Activated T-cell treated with anti-CD3 and anti-CD28 coated beads, Interleukin-2, amount 50 U/mL, for 24 hours (primary cell): Measurements from ENCODE around the gene SFTPB.
"Not testable (repeated sequence)": the region's sequence is repeated elsewhere in the genome, so short reads cannot be mapped to it uniquely, and the experiment has no call there.

ENCODE experiments used
- DNase-seq: peaks from one replicate; pipeline ENCODE4 v3.0.0-alpha.2; 2020
- H3K27ac Mint-ChIP-seq: 2 replicates; pipeline ENCODE4 v1.8.0; 2020; ENCODE audit warnings: mild to moderate bottlenecking, mixed read lengths
- H3K27me3 Mint-ChIP-seq: 2 replicates; pipeline ENCODE4 v1.8.0; 2020; ENCODE audit warnings: mixed read lengths
- H3K36me3 Mint-ChIP-seq: 2 replicates; pipeline ENCODE4 v1.8.0; 2020; ENCODE audit warnings: low read depth, mixed read lengths
- H3K4me1 Mint-ChIP-seq: 2 replicates; pipeline ENCODE4 v1.8.0; 2020; ENCODE audit warnings: low read depth, mixed read lengths
- H3K4me3 Mint-ChIP-seq: 2 replicates; pipeline ENCODE4 v1.8.0; 2020; ENCODE audit warnings: mild to moderate bottlenecking, moderate library complexity, mixed read lengths
- H3K9me3 Mint-ChIP-seq: 2 replicates; pipeline ENCODE4 v1.8.0; 2020; ENCODE audit warnings: mixed read lengths

The SFTPB gene

GRCh38 chr2:85646166-85646565 lies 21.8 kb downstream of the SFTPB start:
- no peak overlapping the region for H3K4me3 Mint-ChIP-seq
- no peak overlapping the region for H3K27ac Mint-ChIP-seq
- no peaks in the 10 kb centered on the region for H3K9me3 Mint-ChIP-seq
- no peaks in the 10 kb centered on the region for H3K27me3 Mint-ChIP-seq
- DNase-seq: no peak
- H3K4me1 Mint-ChIP-seq: peaks cover 15% of the 10 kb centered on the region
- peaks cover 96% of the 10 kb centered on the region for H3K36me3 Mint-ChIP-seq

DNA sequence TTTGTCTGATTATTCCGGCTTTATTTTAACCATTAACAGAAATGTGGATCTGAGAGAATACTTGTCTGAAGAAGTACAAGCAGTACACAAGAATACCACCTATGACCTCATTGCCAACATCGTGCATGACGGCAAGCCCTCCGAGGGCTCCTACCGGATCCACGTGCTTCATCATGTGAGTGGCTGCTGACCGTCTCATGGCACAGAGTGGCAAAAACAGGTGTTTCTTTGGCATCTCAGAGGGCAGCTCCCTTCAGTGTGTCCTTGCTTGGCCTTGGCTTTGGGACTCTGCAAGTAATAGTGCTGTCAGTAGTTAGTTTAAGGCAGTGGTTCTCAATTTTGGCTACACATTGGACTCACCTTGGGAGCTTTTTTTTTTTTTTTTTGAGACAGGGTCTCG lies 23.1 kb downstream of the SFTPB start:
- H3K36me3 Mint-ChIP-seq: peaks cover 99% of the 10 kb centered on the region

DNA sequence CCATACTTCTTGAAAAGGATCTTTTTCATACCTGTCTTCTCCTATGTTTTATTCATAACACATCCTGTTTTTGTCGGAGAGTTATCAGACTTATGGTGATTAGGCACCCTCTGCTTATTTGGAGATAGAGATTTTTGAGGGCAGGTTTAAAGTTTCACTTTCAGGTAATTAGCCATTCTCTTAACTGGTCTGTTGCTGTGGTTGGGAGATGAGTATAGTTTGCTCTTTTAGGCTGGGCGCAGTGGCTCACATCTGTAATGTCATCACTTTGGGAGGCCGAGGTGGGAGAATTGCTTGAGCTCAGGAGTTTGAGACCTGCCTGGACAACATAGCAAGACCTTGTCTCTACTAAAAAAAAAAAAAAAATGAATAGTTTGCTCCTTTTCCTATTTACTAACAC lies 25.3 kb downstream of the SFTPB start:
- Mint-ChIP-seq H3K4me1 (peaks cover 15% of the 10 kb centered on the region), H3K4me3 (no peak overlapping the region), H3K36me3 (peaks cover 98% of the 10 kb centered on the region), H3K27me3 (no peaks in the 10 kb centered on the region), H3K9me3 (no peaks in the 10 kb centered on the region), H3K27ac (peak overlapping the region; percentile 84)
- no peak for DNase-seq

More for the DNA sequence above, 23.1 kb downstream of the SFTPB start:
- Mint-ChIP-seq H3K27me3 (no peaks in the 10 kb centered on the region), H3K9me3 (no peaks in the 10 kb centered on the region), H3K4me3 (no peak overlapping the region), H3K27ac (no peak overlapping the region), H3K4me1 (peaks cover 15% of the 10 kb centered on the region)
- no peak for DNase-seq

DNA sequence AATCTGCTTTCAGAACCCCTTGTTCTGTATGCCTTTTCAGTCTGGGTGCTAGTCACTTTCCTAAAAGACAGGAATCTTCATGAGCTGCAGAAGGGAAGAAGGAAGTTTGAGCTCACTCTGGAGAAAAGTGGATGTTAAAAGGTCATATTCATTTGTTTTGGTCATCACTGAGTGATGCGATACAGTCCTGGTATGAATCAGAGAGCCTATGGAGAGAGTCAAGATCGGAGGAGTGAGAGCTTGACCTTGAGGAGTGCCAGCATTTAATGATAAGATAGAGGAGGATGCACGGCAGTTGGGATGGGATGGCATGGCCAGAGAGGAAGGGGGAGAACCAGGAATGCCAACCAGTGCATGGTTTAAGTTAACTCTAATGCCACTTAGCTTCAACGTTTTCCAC lies 32.4 kb downstream of the SFTPB start:
- H3K27ac Mint-ChIP-seq: peak overlapping the region; percentile 5
- H3K36me3 Mint-ChIP-seq: peaks cover 95% of the 10 kb centered on the region
- DNase-seq: no peak
- H3K9me3 Mint-ChIP-seq: no peaks in the 10 kb centered on the region
- H3K4me1 Mint-ChIP-seq: peaks cover 9% of the 10 kb centered on the region
- no peak overlapping the region for H3K4me3 Mint-ChIP-seq
- no peaks in the 10 kb centered on the region for H3K27me3 Mint-ChIP-seq

- Mint-ChIP-seq H3K4me3 (no peak overlapping the region), H3K36me3 (peaks cover 95% of the 10 kb centered on the region), H3K4me1 (peaks cover 9% of the 10 kb centered on the region), H3K27me3 (no peaks in the 10 kb centered on the region), H3K9me3 (no peaks in the 10 kb centered on the region), H3K27ac (peak overlapping the region; percentile 48)
- no peak for DNase-seq
Observed at GRCh38 chr2:85635011-85635410, 33.0 kb downstream of the SFTPB start.

DNA sequence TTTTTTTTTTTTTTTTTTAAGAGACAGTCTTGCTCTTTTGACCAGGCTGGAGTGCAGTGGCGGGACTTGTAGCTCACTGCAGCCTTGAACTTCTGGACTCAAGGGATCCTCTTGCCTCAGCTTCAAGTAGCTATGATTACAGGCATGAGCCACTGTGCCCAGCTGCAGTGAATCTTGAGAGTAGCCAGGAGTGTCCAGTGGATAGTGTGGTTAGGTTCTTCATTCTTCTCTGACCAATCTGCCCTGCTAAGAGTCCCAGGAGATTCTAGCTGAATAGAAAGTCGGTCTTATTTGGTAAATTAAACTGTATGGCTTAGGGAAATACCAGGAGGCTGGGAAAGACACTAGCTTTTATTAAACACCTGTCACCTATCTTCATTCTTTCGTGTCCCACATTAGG lies 36.7 kb downstream of the SFTPB start:
- no peak overlapping the region for H3K4me3 Mint-ChIP-seq
- H3K9me3 Mint-ChIP-seq: no peaks in the 10 kb centered on the region
- H3K27ac Mint-ChIP-seq: peak overlapping the region; percentile 15
- peaks cover 96% of the 10 kb centered on the region for H3K36me3 Mint-ChIP-seq
- no peaks in the 10 kb centered on the region for H3K27me3 Mint-ChIP-seq
- peaks cover 21% of the 10 kb centered on the region for H3K4me1 Mint-ChIP-seq
- no peak for DNase-seq

- Mint-ChIP-seq H3K9me3 (no peaks in the 10 kb centered on the region), H3K27ac (peak overlapping the region; percentile 77), H3K4me3 (no peak overlapping the region), H3K4me1 (peaks cover 16% of the 10 kb centered on the region), H3K27me3 (no peaks in the 10 kb centered on the region), H3K36me3 (peaks cover 98% of the 10 kb centered on the region)
- DNase-seq: no peak
Observed at GRCh38 chr2:85628658-85629057, 39.3 kb downstream of the SFTPB start.

GRCh38 chr2:85623991-85624390 lies 44.0 kb downstream of the SFTPB start:
- Mint-ChIP-seq H3K36me3 (peaks cover 94% of the 10 kb centered on the region), H3K4me1 (peaks cover 25% of the 10 kb centered on the region), H3K27ac (peak overlapping the region; percentile 13), H3K4me3 (no peak overlapping the region), H3K27me3 (no peaks in the 10 kb centered on the region), H3K9me3 (no peaks in the 10 kb centered on the region)
- no peak for DNase-seq

DNA sequence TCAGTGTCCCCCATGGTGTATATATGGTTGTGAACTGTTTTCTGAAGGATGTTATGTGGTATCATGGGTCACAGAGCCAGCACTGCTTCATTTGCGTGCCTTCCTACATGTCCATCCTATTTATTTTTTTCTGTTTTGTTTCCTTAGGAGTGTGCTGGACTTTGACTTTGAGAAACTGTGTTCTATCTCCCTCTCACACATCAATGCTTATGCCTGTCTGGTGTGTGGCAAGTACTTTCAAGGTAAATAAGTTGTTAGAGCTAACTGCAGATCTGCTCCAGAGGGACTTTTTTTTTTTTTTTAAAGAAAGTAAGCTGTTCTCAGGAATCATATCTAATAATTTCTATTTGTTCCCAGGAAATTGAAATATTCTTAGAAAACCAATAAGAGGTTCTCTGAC lies 46.7 kb downstream of the SFTPB start:
- no peak overlapping the region for H3K4me3 Mint-ChIP-seq
- H3K9me3 Mint-ChIP-seq: no peaks in the 10 kb centered on the region
- H3K4me1 Mint-ChIP-seq: peaks cover 27% of the 10 kb centered on the region
- H3K27ac Mint-ChIP-seq: peak overlapping the region; percentile 40
- H3K36me3 Mint-ChIP-seq: peaks cover 88% of the 10 kb centered on the region
- no peaks in the 10 kb centered on the region for H3K27me3 Mint-ChIP-seq
- no peak for DNase-seq

DNA sequence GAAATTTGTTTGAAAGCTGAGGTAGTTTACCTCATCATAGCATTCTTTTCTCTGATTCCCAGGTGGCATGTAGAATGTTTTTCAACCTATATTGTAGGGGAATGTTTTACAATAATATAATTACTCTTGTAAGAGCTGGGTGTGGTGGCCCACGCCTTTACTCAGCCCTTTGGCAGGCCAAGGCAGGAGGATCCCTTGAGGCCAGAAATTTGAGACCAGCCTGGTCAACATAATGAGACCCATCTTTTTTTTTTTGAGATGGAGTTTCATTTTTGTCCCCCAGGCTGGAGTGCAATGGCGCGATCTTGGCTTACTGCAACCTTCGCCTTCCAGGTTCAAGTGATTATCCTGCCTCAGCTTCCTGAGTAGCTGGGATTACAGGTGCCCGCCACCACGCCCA lies 48.4 kb downstream of the SFTPB start:
- H3K4me1 Mint-ChIP-seq: peaks cover 33% of the 10 kb centered on the region
- no peak overlapping the region for H3K4me3 Mint-ChIP-seq
- H3K27ac Mint-ChIP-seq: peak overlapping the region; percentile 11
- H3K36me3 Mint-ChIP-seq: peaks cover 74% of the 10 kb centered on the region
- H3K9me3 Mint-ChIP-seq: no peaks in the 10 kb centered on the region
- H3K27me3 Mint-ChIP-seq: no peaks in the 10 kb centered on the region
- no peak for DNase-seq

DNA sequence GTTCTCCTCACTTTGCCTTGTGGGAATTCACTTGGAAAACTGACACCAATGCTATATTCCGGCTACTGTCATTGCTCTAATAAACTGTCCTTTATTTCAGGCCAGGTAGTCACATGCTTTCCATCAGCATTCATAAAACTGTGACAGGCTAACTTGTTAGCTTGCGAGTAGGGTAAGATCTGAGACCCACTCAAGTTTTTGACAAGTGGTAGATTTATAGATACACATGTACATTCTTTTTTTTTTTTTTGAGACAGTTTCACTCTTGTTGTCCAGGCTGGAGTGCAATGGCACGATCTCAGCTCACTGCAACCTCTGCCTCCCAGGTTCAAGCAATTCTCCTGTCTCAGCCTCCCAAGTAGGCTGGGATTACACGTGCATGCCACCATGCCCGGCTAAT lies 50.3 kb downstream of the SFTPB start:
- H3K9me3 Mint-ChIP-seq, DNase-seq, H3K27me3 Mint-ChIP-seq: not testable (repeated sequence)
- Mint-ChIP-seq H3K4me3 (peak overlapping the region; percentile 98), H3K4me1 (peaks cover 36% of the 10 kb centered on the region), H3K36me3 (peaks cover 57% of the 10 kb centered on the region), H3K27ac (peak overlapping the region; percentile 99)

GRCh38 chr2:85615413-85615728 lies 52.6 kb downstream of the SFTPB start:
- H3K36me3 Mint-ChIP-seq: peaks cover 48% of the 10 kb centered on the region
- DNase-seq: no peak
- H3K4me3 Mint-ChIP-seq: peak overlapping the region; percentile 98
- H3K4me1 Mint-ChIP-seq: peaks cover 39% of the 10 kb centered on the region
- no peaks in the 10 kb centered on the region for H3K9me3 Mint-ChIP-seq
- H3K27me3 Mint-ChIP-seq: no peaks in the 10 kb centered on the region
- peak overlapping the region; percentile 99 for H3K27ac Mint-ChIP-seq

GRCh38 chr2:85614757-85615156 lies 53.2 kb downstream of the SFTPB start:
- peaks cover 43% of the 10 kb centered on the region for H3K4me1 Mint-ChIP-seq
- not testable (repeated sequence) for H3K9me3 Mint-ChIP-seq, DNase-seq, H3K27me3 Mint-ChIP-seq, H3K4me3 Mint-ChIP-seq, H3K27ac Mint-ChIP-seq
- peaks cover 47% of the 10 kb centered on the region for H3K36me3 Mint-ChIP-seq

DNA sequence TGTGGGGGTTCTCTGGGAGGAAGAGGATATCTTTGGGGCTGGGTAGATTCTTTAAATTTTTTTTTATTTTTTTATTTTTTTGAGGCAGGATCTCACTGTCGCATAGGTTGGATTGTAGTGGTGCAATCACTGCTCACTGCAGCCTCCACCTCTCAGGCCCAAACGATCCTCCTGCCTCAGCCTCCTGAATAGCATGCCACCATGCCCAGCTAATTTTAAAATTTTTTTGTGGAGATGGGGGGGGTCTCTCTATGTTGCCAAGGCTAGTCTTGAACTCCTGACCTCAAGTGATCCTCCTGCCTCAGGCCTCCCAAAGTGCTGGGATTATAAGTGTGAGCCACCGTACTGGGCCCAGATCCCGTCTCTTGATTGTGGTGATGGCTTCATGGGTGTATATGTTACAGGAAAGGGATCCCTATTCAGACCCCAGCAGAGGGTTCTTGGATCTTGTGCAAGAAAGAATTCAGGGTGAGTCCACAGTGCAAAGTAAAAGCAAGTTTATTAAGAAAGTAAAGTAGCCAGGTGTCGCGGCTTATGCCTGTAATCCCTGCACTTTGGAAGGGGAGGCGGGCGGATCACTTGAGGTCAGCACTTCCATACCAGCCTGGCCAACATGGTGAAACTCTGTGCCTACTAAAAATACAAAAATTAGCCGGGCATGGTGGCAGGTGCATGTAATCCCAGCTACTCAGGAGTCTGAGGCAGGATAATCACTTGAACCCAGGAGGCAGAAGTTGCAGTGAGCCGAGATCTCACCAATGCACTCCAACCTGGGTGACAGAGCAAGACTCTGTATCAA lies 54.1 kb downstream of the SFTPB start:
- Mint-ChIP-seq H3K27ac (no peak overlapping the region), H3K36me3 (peaks cover 45% of the 10 kb centered on the region), H3K9me3 (no peaks in the 10 kb centered on the region), H3K4me1 (peaks cover 43% of the 10 kb centered on the region), H3K27me3 (no peaks in the 10 kb centered on the region), H3K4me3 (peak overlapping the region; percentile 37)
- no peak for DNase-seq

GRCh38 chr2:85611705-85612587 lies 56.1 kb downstream of the SFTPB start, which contains the start of gene C2orf68:
Gene C2orf68, minus strand, starts transcription at chr2:85612066. Its CDS starts 82 bp downstream, at chr2:85611984.
- H3K4me3 Mint-ChIP-seq: peak within 1 kb of the TSS; percentile 94
- peak; percentile 91 for DNase-seq
- peak within 1 kb of the TSS; percentile 94 for H3K27ac Mint-ChIP-seq
- no peaks in the 10 kb centered on the region for H3K27me3 Mint-ChIP-seq
- H3K9me3 Mint-ChIP-seq: no peaks in the 10 kb centered on the region
- peaks cover 48% of the 10 kb centered on the region for H3K36me3 Mint-ChIP-seq
- H3K4me1 Mint-ChIP-seq: peaks cover 38% of the 10 kb centered on the region
